Measurements from ENCODE around the gene TDRD12.
"Not testable (repeated sequence)": the region's sequence is repeated elsewhere in the genome, so short reads cannot be mapped to it uniquely, and the experiment has no call there.

DNA sequence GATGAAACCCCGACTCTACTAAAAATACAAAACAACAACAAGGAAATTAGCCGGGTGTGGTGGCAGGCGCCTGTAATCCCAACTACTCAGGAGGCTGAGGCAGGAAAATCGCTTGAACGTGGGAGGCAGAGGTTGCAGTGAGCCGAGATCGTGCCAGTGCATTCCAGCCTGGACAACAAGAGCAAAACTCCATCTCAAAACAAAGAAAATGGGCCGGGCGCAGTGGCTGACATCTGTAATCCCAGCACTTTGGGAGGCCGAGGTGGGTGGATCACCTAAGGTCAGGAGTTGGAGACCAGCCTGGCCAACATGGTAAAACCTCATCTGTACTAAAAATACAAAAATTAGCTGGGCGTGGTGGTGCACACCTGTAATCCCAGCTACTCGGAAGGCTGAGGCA lies 112.5 kb downstream of the TDRD12 start:
- TF ChIP-seq CTCF, POLR2A (IDR thresholded peaks at IDR 0.05): not testable (repeated sequence)
